Stimulated activated naive B cell treated with anti-CD40 and anti-IgM and Interleukin-4, amounts not matched to agents 10 μg/mL and 1 μg/mL and 100 μg/mL, for 72 hours (primary cell): Measurements from ENCODE around the gene KARS1.
A peak's percentile ranks its signal among the peaks of the same experiment; 100 is the strongest.

ENCODE experiments used
- ATAC-seq, 2 donors: fragments of 150-1000 bp; cut with Tn5 transposase; replicated peaks; 2 replicates each; pipeline ENCODE4 v1.10.0; 2021; ENCODE audit warnings: moderate library complexity in 1 of 2
- DNase-seq: peaks from one replicate; pipeline ENCODE4 v3.0.0; 2021
- H3K27ac Mint-ChIP-seq: one replicate; pipeline ENCODE4 v1.8.0; 2022; ENCODE audit warnings: mild to moderate bottlenecking, mixed read lengths
- H3K27me3 Mint-ChIP-seq, 2 donors: one replicate each; pipeline ENCODE4 v1.8.0; 2022; ENCODE audit warnings: mixed read lengths in 2 of 2
- H3K36me3 Mint-ChIP-seq, 2 donors: one replicate each; pipeline ENCODE4 v1.8.0; 2022; ENCODE audit warnings: mixed read lengths in 2 of 2, mild to moderate bottlenecking in 1 of 2
- H3K4me1 Mint-ChIP-seq, 2 donors: one replicate each; pipeline ENCODE4 v1.8.0; 2022; ENCODE audit warnings: mixed read lengths in 2 of 2, mild to moderate bottlenecking in 1 of 2
- H3K4me3 Mint-ChIP-seq, 2 donors: one replicate each; pipeline ENCODE4 v1.8.0; 2022; ENCODE audit warnings: mild to moderate bottlenecking in 2 of 2, mixed read lengths in 2 of 2, moderate library complexity in 1 of 2
- H3K9me3 Mint-ChIP-seq, 2 donors: one replicate each; pipeline ENCODE4 v1.8.0; 2022; ENCODE audit warnings: mixed read lengths in 2 of 2, mild to moderate bottlenecking in 1 of 2

KARS1 gene

GRCh38 chr16:75644240-75645012 lies 3.0 kb downstream of the KARS1 start:
- no peaks in the 10 kb centered on the region for H3K9me3 Mint-ChIP-seq
- H3K36me3 Mint-ChIP-seq, result peaks cover 37 to 48% of the 10 kb centered on the region in 2 donors
- DNase-seq, result no peak
- ATAC-seq, result no peak
- peak overlapping the region; percentile 17 to 71 for H3K4me3 Mint-ChIP-seq
- H3K27me3 Mint-ChIP-seq, result no peaks in the 10 kb centered on the region
- peak overlapping the region; percentile 11 for H3K27ac Mint-ChIP-seq
- H3K4me1 Mint-ChIP-seq, result peaks cover 12 to 22% of the 10 kb centered on the region in 2 donors

DNA sequence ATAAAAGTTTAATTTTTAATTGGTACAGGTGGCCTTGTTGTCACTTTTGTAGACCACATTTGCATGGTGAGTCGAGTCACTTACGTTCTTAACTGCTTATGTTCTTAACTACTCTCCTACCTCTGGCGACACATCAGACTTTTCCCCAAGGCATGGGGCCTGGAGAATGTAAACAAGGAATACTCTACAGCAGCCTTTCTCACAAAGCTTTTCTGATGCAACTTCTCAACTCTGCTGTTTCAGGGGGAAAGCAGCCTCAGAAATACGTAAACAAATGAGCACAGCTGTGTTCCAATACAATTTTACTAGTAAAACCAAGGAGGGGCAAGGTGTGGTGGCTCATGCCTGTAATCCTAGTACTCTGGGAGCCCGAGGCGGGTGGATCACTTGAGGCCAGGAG lies 6.9 kb downstream of the KARS1 start:
- H3K27ac Mint-ChIP-seq, result no peak overlapping the region

GRCh38 chr16:75635036-75635435 lies 12.4 kb downstream of the KARS1 start:
- H3K9me3 Mint-ChIP-seq, result no peaks in the 10 kb centered on the region
- H3K27me3 Mint-ChIP-seq, result no peaks in the 10 kb centered on the region
- DNase-seq, result no peak
- H3K36me3 Mint-ChIP-seq, result peaks cover 46 to 61% of the 10 kb centered on the region in 2 donors
- no peak for ATAC-seq
- no peak overlapping the region for H3K4me3 Mint-ChIP-seq
- H3K27ac Mint-ChIP-seq, result no peak overlapping the region
- peaks cover 0 to 5% of the 10 kb centered on the region in 2 donors for H3K4me1 Mint-ChIP-seq

More for the DNA sequence above, 6.9 kb downstream of the KARS1 start:
- Mint-ChIP-seq H3K36me3 (peaks cover 46 to 62% of the 10 kb centered on the region in 2 donors), H3K4me3 (no peak overlapping the region), H3K27me3 (no peaks in the 10 kb centered on the region), H3K4me1 (peaks cover 12 to 27% of the 10 kb centered on the region in 2 donors), H3K9me3 (no peaks in the 10 kb centered on the region)
- DNase-seq, result no peak
- ATAC-seq, result no peak

GRCh38 chr16:75632857-75633256 lies 14.6 kb downstream of the KARS1 start:
- H3K4me1 Mint-ChIP-seq, result peaks cover 2 to 5% of the 10 kb centered on the region in 2 donors
- ATAC-seq (no peak), DNase-seq (no peak)
- H3K27ac Mint-ChIP-seq, result no peak overlapping the region
- peaks cover 50 to 69% of the 10 kb centered on the region in 2 donors for H3K36me3 Mint-ChIP-seq
- H3K9me3 Mint-ChIP-seq, result no peaks in the 10 kb centered on the region
- H3K4me3 Mint-ChIP-seq, result no peak overlapping the region
- no peaks in the 10 kb centered on the region for H3K27me3 Mint-ChIP-seq

DNA sequence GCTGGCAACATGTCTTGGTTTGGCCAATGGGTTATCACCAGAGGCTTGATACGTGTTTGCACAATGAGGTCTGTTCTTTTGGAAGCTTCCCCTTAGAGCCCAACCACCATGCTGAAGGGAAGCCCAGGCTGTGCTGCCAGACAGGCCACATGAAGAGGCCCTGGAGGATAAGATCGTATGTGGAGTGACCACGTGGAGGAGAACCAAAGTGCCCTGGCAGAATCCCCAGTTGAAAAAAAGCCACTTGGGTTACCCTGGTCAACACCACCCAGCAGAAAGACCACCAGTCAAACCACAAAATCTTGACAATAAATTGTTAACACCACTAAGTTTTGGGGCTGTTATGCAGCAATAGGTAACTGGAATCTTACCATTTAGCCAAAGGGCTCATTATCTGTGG lies 17.4 kb downstream of the KARS1 start:
- Mint-ChIP-seq H3K4me3 (no peak overlapping the region), H3K27ac (peak overlapping the region; percentile 20), H3K4me1 (peaks cover 0 to 5% of the 10 kb centered on the region in 2 donors), H3K36me3 (peaks cover 49 to 69% of the 10 kb centered on the region in 2 donors), H3K27me3 (no peaks in the 10 kb centered on the region), H3K9me3 (no peaks in the 10 kb centered on the region)
- ATAC-seq (no peak), DNase-seq (no peak)

DNA sequence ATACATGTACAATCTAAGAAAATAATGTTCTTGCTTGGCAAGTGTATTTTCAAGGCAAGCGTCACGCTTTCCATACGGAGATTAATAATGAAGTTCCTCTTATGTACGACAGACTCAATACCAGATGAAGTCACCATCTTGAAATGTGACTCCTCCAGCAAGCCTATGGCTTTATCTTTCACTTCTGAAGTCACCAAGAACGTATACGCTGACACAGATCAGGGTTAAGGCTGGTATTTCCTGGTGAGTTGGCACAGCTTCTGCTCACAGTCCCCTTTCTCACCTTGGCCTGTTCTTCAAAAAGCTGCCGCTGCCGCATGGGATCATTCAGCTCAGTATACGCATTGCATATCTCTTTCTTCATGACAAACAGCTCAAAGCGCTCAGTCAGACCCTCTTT lies 18.3 kb downstream of the KARS1 start:
- Mint-ChIP-seq H3K4me3 (no peak overlapping the region), H3K4me1 (peaks cover 0 to 6% of the 10 kb centered on the region in 2 donors), H3K36me3 (peaks cover 50 to 74% of the 10 kb centered on the region in 2 donors), H3K9me3 (no peaks in the 10 kb centered on the region), H3K27me3 (no peaks in the 10 kb centered on the region), H3K27ac (no peak overlapping the region)
- DNase-seq (no peak), ATAC-seq (no peak)

GRCh38 chr16:75628351-75628750 lies 19.1 kb downstream of the KARS1 start:
- Mint-ChIP-seq H3K4me1 (peaks cover 0 to 6% of the 10 kb centered on the region in 2 donors), H3K36me3 (peaks cover 45 to 70% of the 10 kb centered on the region in 2 donors)

DNA sequence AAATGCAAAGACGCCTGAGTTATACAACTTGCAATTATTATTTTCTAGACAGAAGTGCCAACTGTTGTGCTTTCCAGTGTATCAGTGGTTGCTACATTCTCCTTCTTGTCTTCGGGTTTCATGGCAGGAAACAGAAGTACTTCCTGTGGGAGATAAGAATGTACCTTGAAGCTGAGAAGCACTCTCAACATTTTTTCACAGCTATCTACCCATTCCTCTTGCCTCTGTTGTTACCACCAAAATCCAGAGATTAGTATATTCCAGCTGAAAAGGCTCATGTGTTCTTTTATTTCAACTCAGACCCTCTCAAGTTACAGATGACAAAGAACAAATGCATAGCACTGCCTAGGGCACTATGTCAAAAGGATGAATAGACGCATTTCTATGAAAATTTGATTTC lies 19.6 kb downstream of the KARS1 start:
- Mint-ChIP-seq H3K9me3 (no peaks in the 10 kb centered on the region), H3K36me3 (peaks cover 45 to 70% of the 10 kb centered on the region in 2 donors), H3K27me3 (no peaks in the 10 kb centered on the region), H3K27ac (no peak overlapping the region), H3K4me1 (peaks cover 4 to 6% of the 10 kb centered on the region in 2 donors), H3K4me3 (no peak overlapping the region)
- no peak for ATAC-seq
- no peak for DNase-seq

More at GRCh38 chr16:75628351-75628750, 19.1 kb downstream of the KARS1 start:
- Mint-ChIP-seq H3K9me3 (no peaks in the 10 kb centered on the region), H3K27me3 (no peaks in the 10 kb centered on the region), H3K27ac (no peak overlapping the region), H3K4me3 (no peak overlapping the region)
- DNase-seq, result no peak
- ATAC-seq, result no peak

- Mint-ChIP-seq H3K4me3 (no peak overlapping the region), H3K36me3 (peaks cover 40 to 64% of the 10 kb centered on the region in 2 donors), H3K9me3 (no peaks in the 10 kb centered on the region), H3K27me3 (no peaks in the 10 kb centered on the region), H3K4me1 (peaks cover 6 to 10% of the 10 kb centered on the region in 2 donors), H3K27ac (peak overlapping the region; percentile 77)
- ATAC-seq (no peak), DNase-seq (no peak)
These were observed 20.7 kb downstream of the KARS1 start for GRCh38 chr16:75626806-75627205.

- peaks cover 36 to 62% of the 10 kb centered on the region in 2 donors for H3K36me3 Mint-ChIP-seq
- H3K9me3 Mint-ChIP-seq, result no peaks in the 10 kb centered on the region
- H3K4me3 Mint-ChIP-seq, result peak overlapping the region in 1 of 2 donors; percentile 29
- H3K27ac Mint-ChIP-seq, result peak overlapping the region; percentile 0
- H3K27me3 Mint-ChIP-seq, result no peaks in the 10 kb centered on the region
- DNase-seq (no peak), ATAC-seq (no peak)
- peaks cover 21 to 28% of the 10 kb centered on the region in 2 donors for H3K4me1 Mint-ChIP-seq
These were observed 22.5 kb downstream of the KARS1 start for GRCh38 chr16:75624921-75625334.

DNA sequence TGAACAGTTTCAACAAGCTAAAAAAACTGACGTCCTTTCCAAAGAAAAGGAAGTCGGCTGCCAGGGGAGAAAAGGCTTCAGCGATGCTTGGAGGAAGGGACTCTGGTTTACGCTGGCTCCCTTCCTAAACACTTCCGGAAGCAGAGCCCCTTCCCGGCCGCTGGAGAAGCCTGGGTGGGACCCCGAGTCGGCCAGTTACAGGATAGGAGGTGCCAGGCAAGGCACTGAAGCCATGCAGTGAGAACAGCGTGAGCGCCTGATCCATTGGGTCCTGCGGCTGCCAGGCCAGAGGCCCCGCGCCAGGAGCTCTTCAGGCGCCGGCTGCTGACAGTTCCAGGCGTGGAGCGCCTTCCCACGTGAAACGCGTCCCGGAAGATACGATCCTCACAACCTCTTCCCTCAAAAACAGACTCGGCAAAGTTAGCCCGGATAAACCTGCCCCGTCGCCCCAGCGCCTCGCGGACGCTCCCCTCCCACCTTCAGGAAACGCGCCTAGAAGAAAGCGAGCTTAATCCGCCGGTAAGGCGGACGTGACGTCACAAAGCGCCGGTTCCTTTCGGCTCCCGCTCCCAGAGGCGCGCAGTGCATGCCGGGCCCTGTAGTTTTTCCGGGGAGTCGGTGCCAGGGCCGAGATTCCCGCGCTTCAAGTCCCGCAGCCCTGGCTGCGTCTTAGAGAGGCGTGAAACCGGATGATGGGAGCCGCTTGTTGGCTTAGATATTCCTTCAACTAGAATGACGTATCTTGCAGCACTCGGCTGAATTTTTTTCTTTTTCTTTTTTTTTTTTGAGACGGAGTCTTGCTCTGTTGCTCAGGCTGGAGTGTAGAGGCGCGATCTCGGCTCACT lies 24.5 kb downstream of the KARS1 start, which contains the start of gene ADAT1:
Gene ADAT1 (minus strand): TSS at position 521 of the 845 bp plus-strand sequence. CDS start 2,482 bp downstream, outside the sequence.
- peaks cover 19 to 28% of the 10 kb centered on the region in 2 donors for H3K4me1 Mint-ChIP-seq
- peaks cover 40 to 55% of the 10 kb centered on the region in 2 donors for H3K36me3 Mint-ChIP-seq
- H3K27me3 Mint-ChIP-seq, result no peaks in the 10 kb centered on the region
- H3K4me3 Mint-ChIP-seq, result peak within 1 kb of the TSS; percentile 93 to 99
- peak within 1 kb of the TSS; percentile 97 for H3K27ac Mint-ChIP-seq
- peak; percentile 96 for DNase-seq
- H3K9me3 Mint-ChIP-seq, result no peaks in the 10 kb centered on the region
- peak; percentile 97 to 99 for ATAC-seq

DNA sequence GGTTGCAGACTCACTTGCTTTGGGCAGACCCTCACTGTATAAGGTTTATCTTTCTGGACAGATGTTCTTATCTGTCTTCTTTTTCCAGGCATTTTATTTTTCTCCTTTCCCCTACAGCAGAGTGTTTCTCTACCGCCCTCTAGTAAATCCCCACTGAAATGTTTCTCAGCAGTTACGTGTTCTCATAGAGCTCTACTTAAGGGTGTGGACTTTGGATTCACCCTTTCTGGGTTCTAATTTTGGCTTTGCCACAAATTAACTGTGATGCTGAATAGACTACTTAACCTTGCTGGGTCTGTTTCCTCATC lies 26.3 kb downstream of the KARS1 start:
- Mint-ChIP-seq H3K27ac (no peak overlapping the region), H3K27me3 (no peaks in the 10 kb centered on the region), H3K9me3 (no peaks in the 10 kb centered on the region), H3K4me1 (peaks cover 16 to 28% of the 10 kb centered on the region in 2 donors), H3K4me3 (no peak overlapping the region), H3K36me3 (peaks cover 33 to 52% of the 10 kb centered on the region in 2 donors)
- ATAC-seq, result no peak
- DNase-seq, result no peak

GRCh38 chr16:75620326-75621169 lies 26.9 kb downstream of the KARS1 start:
- Mint-ChIP-seq H3K36me3 (peaks cover 31 to 52% of the 10 kb centered on the region in 2 donors), H3K27ac (no peak overlapping the region), H3K9me3 (no peaks in the 10 kb centered on the region), H3K4me3 (no peak overlapping the region), H3K4me1 (peaks cover 16 to 28% of the 10 kb centered on the region in 2 donors), H3K27me3 (no peaks in the 10 kb centered on the region)
- DNase-seq (no peak), ATAC-seq (no peak)

GRCh38 chr16:75618780-75619179 lies 28.7 kb downstream of the KARS1 start:
- peaks cover 15 to 28% of the 10 kb centered on the region in 2 donors for H3K4me1 Mint-ChIP-seq
- no peaks in the 10 kb centered on the region for H3K27me3 Mint-ChIP-seq
- DNase-seq (no peak), ATAC-seq (no peak)
- H3K9me3 Mint-ChIP-seq, result no peaks in the 10 kb centered on the region
- peaks cover 32 to 50% of the 10 kb centered on the region in 2 donors for H3K36me3 Mint-ChIP-seq
- no peak overlapping the region for H3K4me3 Mint-ChIP-seq
- no peak overlapping the region for H3K27ac Mint-ChIP-seq
